H9 (cell line): ENCODE results near the gene CENPO. TPM values are rescaled to one million over a fixed set of nuclear protein-coding genes. Genes with fewer than 3 reads are reported as not detected.

Source experiments
- DNase-seq: peaks from one replicate; pipeline ENCODE4 v3.0.0-alpha.2; 2017
- H2AFZ ChIP-seq: one replicate; pipeline ENCODE4 v1.6.1; 2013; ENCODE audit warnings: mild to moderate bottlenecking, low read length, control low read depth, moderate library complexity
- H2AK5ac ChIP-seq: 2 replicates; pipeline ENCODE4 v1.6.1; 2013; ENCODE audit warnings: low read length, control low read depth, mixed read lengths; ENCODE audit not compliant: insufficient read length
- H2BK120ac ChIP-seq: one replicate; pipeline ENCODE4 v1.6.1; 2013; ENCODE audit warnings: low read depth, mild to moderate bottlenecking, low read length, control low read depth, inconsistent platforms; ENCODE audit not compliant: poor library complexity, severe bottlenecking
- H2BK12ac ChIP-seq: 2 replicates; pipeline ENCODE4 v1.6.1; 2013; ENCODE audit warnings: low read length, control low read depth, mixed read lengths, low read depth; ENCODE audit not compliant: insufficient read length
- H2BK15ac ChIP-seq: 2 replicates; pipeline ENCODE4 v1.6.1; 2013; ENCODE audit warnings: low read depth, low read length, control low read depth
- H2BK20ac ChIP-seq: one replicate; pipeline ENCODE4 v1.6.1; 2013; ENCODE audit warnings: low read depth, mild to moderate bottlenecking, low read length, control low read depth, inconsistent platforms; ENCODE audit not compliant: poor library complexity, severe bottlenecking
- H2BK5ac ChIP-seq: 2 replicates; pipeline ENCODE4 v1.6.1; 2013; ENCODE audit warnings: low read length, control low read depth, mixed read lengths; ENCODE audit not compliant: insufficient read length
- H3K14ac ChIP-seq: 2 replicates; pipeline ENCODE4 v1.6.1; 2013; ENCODE audit warnings: low read length, control low read depth; ENCODE audit not compliant: insufficient read depth
- H3K18ac ChIP-seq: 2 replicates; pipeline ENCODE4 v1.6.1; 2013; ENCODE audit warnings: low read depth, mild to moderate bottlenecking, mixed read lengths, low read length, control low read depth; ENCODE audit not compliant: insufficient read length
- H3K23ac ChIP-seq: 2 replicates; pipeline ENCODE4 v1.6.1; 2013; ENCODE audit warnings: low read length, control low read depth, mixed read lengths, low read depth; ENCODE audit not compliant: insufficient read length
- H3K23me2 ChIP-seq: 2 replicates; pipeline ENCODE4 v1.6.1; 2013; ENCODE audit warnings: low read depth, mild to moderate bottlenecking, mixed read lengths, low read length, control low read depth; ENCODE audit not compliant: insufficient read length, poor library complexity, severe bottlenecking
- H3K27ac ChIP-seq: 2 replicates; pipeline ENCODE4 v1.5.1; 2013; ENCODE audit warnings: low read length, control low read depth, mixed read lengths, low read depth; ENCODE audit not compliant: insufficient read length
- H3K27me3 ChIP-seq: 2 replicates; pipeline ENCODE4 v1.6.1; 2013; ENCODE audit warnings: low read length, control low read depth, inconsistent platforms; ENCODE audit not compliant: insufficient read depth
- H3K4ac ChIP-seq: 2 replicates; pipeline ENCODE4 v1.6.1; 2013; ENCODE audit warnings: low read depth, mild to moderate bottlenecking, control low read depth, inconsistent platforms, low read length, moderate library complexity
- H3K4me1 ChIP-seq: 2 replicates; pipeline ENCODE4 v1.6.1; 2013; ENCODE audit warnings: low read length, control low read depth, inconsistent platforms; ENCODE audit not compliant: insufficient read depth
- H3K4me2 ChIP-seq: 2 replicates; pipeline ENCODE4 v1.6.1; 2013; ENCODE audit warnings: low read length, control low read depth, mixed read lengths; ENCODE audit not compliant: insufficient read length, insufficient read depth
- H3K56ac ChIP-seq: 2 replicates; pipeline ENCODE4 v1.6.1; 2013; ENCODE audit warnings: low read depth, mild to moderate bottlenecking, mixed read lengths, low read length, control low read depth; ENCODE audit not compliant: insufficient read length
- H3K79me1 ChIP-seq: 2 replicates; pipeline ENCODE4 v1.6.1; 2013; ENCODE audit warnings: low read depth, mild to moderate bottlenecking, moderate library complexity, low read length, control low read depth, inconsistent platforms; ENCODE audit not compliant: insufficient read depth, poor library complexity, severe bottlenecking
- H3K79me2 ChIP-seq: 2 replicates; pipeline ENCODE4 v1.6.1; 2013; ENCODE audit warnings: low read length, control low read depth, inconsistent platforms; ENCODE audit not compliant: insufficient read depth
- H3K9ac ChIP-seq: 2 replicates; pipeline ENCODE4 v1.6.1; 2013; ENCODE audit warnings: low read length, control low read depth, mixed read lengths; ENCODE audit not compliant: insufficient read length; ENCODE audit errors: extremely low read depth
- H3K9me3 ChIP-seq: one replicate; pipeline ENCODE4 v1.6.1; 2013; ENCODE audit warnings: low read depth, low read length, inconsistent platforms; ENCODE audit not compliant: control insufficient read depth
- H3T11ph ChIP-seq: one replicate; pipeline ENCODE4 v1.6.1; 2013; ENCODE audit warnings: mild to moderate bottlenecking, low read length, control low read depth, inconsistent platforms
- H4K20me1 ChIP-seq: one replicate; pipeline ENCODE4 v1.6.1; 2013; ENCODE audit not compliant: control insufficient read depth, insufficient read length, insufficient read depth
- H4K5ac ChIP-seq: 2 replicates; pipeline ENCODE4 v1.6.1; 2013; ENCODE audit warnings: low read depth, mild to moderate bottlenecking, mixed read lengths, low read length, control low read depth; ENCODE audit not compliant: insufficient read length
- H4K8ac ChIP-seq: replicated peaks from 2 replicates; pipeline ENCODE4 v1.6.1; 2013; ENCODE audit warnings: low read length, control low read depth, mixed read lengths, low read depth; ENCODE audit not compliant: insufficient read length
- H4K91ac ChIP-seq: 2 replicates; pipeline ENCODE4 v1.6.1; 2013; ENCODE audit warnings: low read depth, mild to moderate bottlenecking, moderate library complexity, mixed read lengths, low read length, control low read depth; ENCODE audit not compliant: insufficient read length
- H3K27ac Mint-ChIP-seq, 3 experiments: 2 replicates in 2 of 3; 3 replicates in 1 of 3; pipeline ENCODE4 v1.8.0; 2020 to 2021; ENCODE audit warnings: mixed read lengths in 3 of 3, mild to moderate bottlenecking in 1 of 3, moderate library complexity in 1 of 3
- H3K27me3 Mint-ChIP-seq: 2 replicates; pipeline ENCODE4 v1.8.0; 2021; ENCODE audit warnings: low read depth, mild to moderate bottlenecking, moderate library complexity, mixed read lengths
- H3K36me3 Mint-ChIP-seq, 3 experiments: 2 replicates in 2 of 3; 3 replicates in 1 of 3; pipeline ENCODE4 v1.8.0; 2020 to 2021; ENCODE audit warnings: low read depth in 3 of 3, mixed read lengths in 3 of 3; ENCODE audit not compliant: insufficient read depth in 1 of 3
- H3K4me1 Mint-ChIP-seq, 2 experiments: 2 replicates each; pipeline ENCODE4 v1.8.0; 2020; ENCODE audit warnings: mixed read lengths in 2 of 2
- H3K4me3 Mint-ChIP-seq, 2 experiments: 2 replicates in 1 of 2; 3 replicates in 1 of 2; pipeline ENCODE4 v1.8.0; 2020 to 2021; ENCODE audit warnings: mild to moderate bottlenecking in 2 of 2, mixed read lengths in 2 of 2, moderate library complexity in 1 of 2
- H3K9me3 Mint-ChIP-seq, 2 experiments: 2 replicates in 1 of 2; 3 replicates in 1 of 2; pipeline ENCODE4 v1.8.0; 2020; ENCODE audit warnings: mild to moderate bottlenecking in 2 of 2, mixed read lengths in 2 of 2, moderate library complexity in 1 of 2
- CTCF ChIP-seq: fragments of 200-600 bp; sonication (generic); conservative IDR thresholded peaks from 3 replicates; pipeline ENCODE4 v1.8.0; 2021; ENCODE audit warnings: antibody characterized with exemption, mild to moderate bottlenecking
- WGBS: extraction: QIAGEN DNeasy Blood & Tissue Kit; methylation state at CpG from one replicate; pipeline ENCODE4 v1.1.7; 2013; ENCODE audit warnings: missing lambda C conversion rate, low lambda C conversion rate, mixed read lengths; ENCODE audit not compliant: insufficient read length; ENCODE audit errors: extremely low coverage; 5-methylcytosine and 5-hydroxymethylcytosine counted together
- total RNA-seq: library from RNA; stranded (reverse); gene quantifications from 2 replicates; pipeline ENCODE4 v1.2.1, GENCODE V29; 2021

CENPO gene
- total RNA-seq, 1 experiment from 2014 or later = 49.5 TPM

GRCh38 chr2:24826773-24827145 lies 33.5 kb downstream of the CENPO start:
- Histone ChIP-seq H2AFZ (no peak overlapping the region), H2AK5ac (no peak overlapping the region), H3K9me3 (no peaks in the 10 kb centered on the region), H4K91ac (no peak overlapping the region), H3T11ph (no peak overlapping the region), H4K5ac (no peak overlapping the region), H2BK20ac (no peak overlapping the region), H2BK12ac (no peak overlapping the region), H3K14ac (no peak overlapping the region), H2BK120ac (no peak overlapping the region), H3K56ac (no peak overlapping the region), H2BK5ac (no peak overlapping the region), H3K27ac (no peak overlapping the region), H3K18ac (no peak overlapping the region), H2BK15ac (no peak overlapping the region), H4K20me1 (no peaks in the 10 kb centered on the region), H3K4me2 (no peak overlapping the region), H3K4ac (no peak overlapping the region), H3K23ac (no peak overlapping the region), H4K8ac (no peak overlapping the region), H3K79me2 (no peaks in the 10 kb centered on the region), H3K23me2 (no peaks in the 10 kb centered on the region), H3K9ac (no peak overlapping the region), H3K4me1 (peaks cover 9% of the 10 kb centered on the region), H3K27me3 (no peaks in the 10 kb centered on the region), H3K79me1 (no peaks in the 10 kb centered on the region)
- H3K9me3 Mint-ChIP-seq = peaks cover 0 to 3% of the 10 kb centered on the region in 2 experiments; a peak in 2 of 5 replicates
- peaks cover 36 to 42% (median 39%) of the 10 kb centered on the region in 3 experiments for H3K36me3 Mint-ChIP-seq
- H3K27ac Mint-ChIP-seq = no peak overlapping the region
- WGBS = no CpG with 5 or more reads among the region's 5 CpGs
- no peak for DNase-seq
- H3K4me1 Mint-ChIP-seq = peaks cover 39 to 43% of the 10 kb centered on the region in 2 experiments
- no peaks in the 10 kb centered on the region; the same call in none of the 2 replicates for H3K27me3 Mint-ChIP-seq
- TF ChIP-seq CTCF = no peak
- no peak overlapping the region for H3K4me3 Mint-ChIP-seq
